ENCODE results near the gene ANKS6. TPM values are rescaled to one million over a fixed set of nuclear protein-coding genes. Genes with fewer than 3 reads are reported as not detected.

Gene ANKS6
- total RNA-seq, 1 experiment from 2014 or later: 32.0 TPM

GRCh38 chr9:98755006-98755618 lies 41.2 kb downstream of the ANKS6 start:
- Histone ChIP-seq H3K4me3 (no peak overlapping the region), H3K4me1 (no peaks in the 10 kb centered on the region), H3K27ac (no peak overlapping the region), H3K27me3 (no peaks in the 10 kb centered on the region), H3K9me3 (replicated peaks) (no peaks in the 10 kb centered on the region; the same call in 1 of the 2 replicates), H3K36me3 (peaks cover 36% of the 10 kb centered on the region)
- DNase-seq: no peak

GRCh38 chr9:98751210-98751609 lies 45.1 kb downstream of the ANKS6 start:
- Histone ChIP-seq H3K27me3 (no peaks in the 10 kb centered on the region), H3K36me3 (peaks cover 27% of the 10 kb centered on the region), H3K4me1 (no peaks in the 10 kb centered on the region), H3K4me3 (no peak overlapping the region), H3K27ac (no peak overlapping the region), H3K9me3 (replicated peaks) (no peaks in the 10 kb centered on the region)
- DNase-seq: no peak

DNA sequence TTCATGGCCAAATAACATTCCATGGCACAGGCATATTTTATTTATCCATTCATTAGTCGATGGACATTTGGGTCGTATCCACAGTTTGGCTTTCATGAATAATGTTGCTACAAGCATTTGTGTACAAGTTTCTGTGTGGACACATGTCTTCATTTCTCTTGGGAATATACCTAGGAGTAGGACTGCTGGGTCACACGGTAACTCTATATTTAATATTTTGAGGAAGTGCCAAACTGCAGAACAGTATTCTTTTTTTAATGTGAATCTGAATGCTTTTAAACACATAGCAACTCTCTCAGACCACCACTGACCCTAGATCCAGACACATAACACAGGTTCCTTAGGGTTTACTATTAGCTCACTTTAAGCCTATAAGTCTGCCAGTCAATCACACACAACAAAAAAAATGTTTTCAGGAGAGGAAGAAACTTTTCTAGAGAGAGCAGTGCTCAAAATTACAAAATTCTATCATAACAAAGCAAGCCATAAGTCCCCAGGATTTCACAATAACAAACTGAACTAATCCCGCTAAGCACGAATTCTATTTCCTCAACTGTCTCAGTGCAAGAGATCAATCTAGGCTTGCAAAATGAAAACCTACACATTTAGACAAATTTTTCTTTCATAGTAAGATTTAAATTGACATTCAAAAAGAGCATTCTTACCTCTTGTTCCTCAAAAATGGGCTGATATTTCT lies 45.8 kb downstream of the ANKS6 start:
- Histone ChIP-seq H3K36me3 (peaks cover 20% of the 10 kb centered on the region), H3K4me3 (no peak overlapping the region), H3K9me3 (replicated peaks) (no peaks in the 10 kb centered on the region), H3K4me1 (no peaks in the 10 kb centered on the region), H3K27me3 (no peaks in the 10 kb centered on the region), H3K27ac (no peak overlapping the region)
- DNase-seq: no peak

GRCh38 chr9:98747476-98747875 lies 48.9 kb downstream of the ANKS6 start:
- H3K9me3 ChIP-seq (replicated peaks): no peaks in the 10 kb centered on the region
- no peaks in the 10 kb centered on the region for H3K27me3 ChIP-seq
- no peak for DNase-seq
- no peak overlapping the region for H3K27ac ChIP-seq
- H3K36me3 ChIP-seq: peaks cover 7% of the 10 kb centered on the region; the same call in 1 of the 2 replicates
- H3K4me3 ChIP-seq: no peak overlapping the region
- no peaks in the 10 kb centered on the region for H3K4me1 ChIP-seq

DNA sequence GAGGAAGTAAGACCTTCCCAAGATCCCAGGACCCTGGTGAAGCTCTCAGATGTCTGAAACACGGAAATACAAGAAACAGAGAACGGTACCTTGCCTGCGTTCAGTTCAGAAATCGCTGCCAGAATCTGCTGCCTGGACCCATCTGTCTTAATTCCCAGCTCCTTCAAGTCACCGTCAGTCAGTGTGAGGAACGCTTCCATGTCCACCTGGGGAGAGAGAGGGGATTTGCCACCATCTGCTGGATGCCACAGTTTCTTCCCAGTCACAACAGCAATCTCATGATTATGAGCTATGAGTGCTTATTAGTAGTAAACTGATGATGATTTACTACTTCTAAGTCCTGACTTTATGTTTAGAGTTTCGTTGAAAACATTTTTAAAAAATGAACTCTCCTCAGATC lies 50.9 kb downstream of the ANKS6 start:
- H3K27ac ChIP-seq: no peak overlapping the region
- H3K27me3 ChIP-seq: no peaks in the 10 kb centered on the region
- H3K9me3 ChIP-seq (replicated peaks): no peaks in the 10 kb centered on the region
- peaks cover 7% of the 10 kb centered on the region; the same call in 1 of the 2 replicates for H3K36me3 ChIP-seq
- H3K4me1 ChIP-seq: no peaks in the 10 kb centered on the region
- DNase-seq: no peak
- H3K4me3 ChIP-seq: no peak overlapping the region

GRCh38 chr9:98743818-98744611 lies 52.3 kb downstream of the ANKS6 start:
- H3K27ac ChIP-seq: no peak overlapping the region
- DNase-seq: no peak
- no peak overlapping the region for H3K4me3 ChIP-seq
- no peaks in the 10 kb centered on the region for H3K4me1 ChIP-seq
- no peaks in the 10 kb centered on the region for H3K9me3 ChIP-seq (replicated peaks)
- H3K27me3 ChIP-seq: no peaks in the 10 kb centered on the region
- H3K36me3 ChIP-seq: no peaks in the 10 kb centered on the region; the same call in 1 of the 2 replicates

GRCh38 chr9:98743329-98743728 lies 53.0 kb downstream of the ANKS6 start:
- Histone ChIP-seq H3K27ac (no peak overlapping the region), H3K27me3 (no peaks in the 10 kb centered on the region), H3K4me3 (no peak overlapping the region), H3K9me3 (replicated peaks) (no peaks in the 10 kb centered on the region), H3K36me3 (peaks cover 5% of the 10 kb centered on the region; the same call in 1 of the 2 replicates), H3K4me1 (no peaks in the 10 kb centered on the region)
- DNase-seq: no peak

DNA sequence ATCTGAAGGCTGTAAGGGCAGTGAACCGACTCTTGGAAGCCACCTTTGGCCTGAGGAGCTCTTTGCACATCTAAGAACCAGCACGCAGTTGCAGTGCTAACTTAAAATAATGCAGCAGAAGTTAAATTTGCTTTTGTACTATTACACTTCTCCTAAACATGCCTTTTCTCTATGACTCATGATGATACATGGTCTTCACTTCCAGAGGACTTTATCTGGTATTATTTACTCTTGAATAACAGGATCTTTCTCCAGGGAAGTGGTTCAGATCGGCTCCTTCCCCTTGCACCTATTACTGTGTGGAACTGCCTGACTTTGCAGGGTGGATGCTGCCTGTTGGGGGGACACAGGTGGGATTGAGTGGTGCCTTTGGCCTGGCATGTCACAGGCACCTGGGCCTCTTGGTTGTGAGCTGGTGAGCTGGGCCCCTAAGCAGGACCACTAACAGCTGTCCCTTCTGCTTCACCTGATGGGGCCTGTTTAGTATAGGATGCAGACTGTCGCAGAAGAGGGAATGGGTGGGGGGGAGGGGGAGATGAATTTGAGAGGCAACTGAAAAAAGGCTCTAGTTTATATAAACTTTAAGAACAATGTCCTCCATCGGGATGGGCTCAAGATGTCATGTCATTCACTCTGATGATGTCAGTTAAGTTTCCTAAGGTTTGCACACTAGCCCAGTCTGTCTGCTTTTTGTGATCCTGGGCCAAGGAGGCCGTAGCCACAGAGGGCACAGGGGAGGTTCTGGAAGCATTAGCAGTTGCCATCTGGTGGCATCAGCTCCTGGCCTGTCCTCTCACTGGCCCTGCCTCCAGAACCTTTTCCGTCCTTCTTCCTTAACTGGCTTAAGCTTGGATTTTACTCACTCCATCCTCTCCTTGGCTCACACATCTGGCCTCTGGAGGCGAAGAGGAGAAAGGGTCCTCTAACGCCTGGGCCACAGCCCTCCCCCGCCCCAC lies 53.8 kb downstream of the ANKS6 start:
- Histone ChIP-seq H3K4me1 (no peaks in the 10 kb centered on the region), H3K27me3 (no peaks in the 10 kb centered on the region), H3K27ac (no peak overlapping the region), H3K36me3 (peaks cover 5% of the 10 kb centered on the region; the same call in 1 of the 2 replicates), H3K4me3 (no peak overlapping the region), H3K9me3 (replicated peaks) (no peaks in the 10 kb centered on the region)
- no peak for DNase-seq

- H3K4me3 ChIP-seq: no peak overlapping the region
- no peak for DNase-seq
- no peaks in the 10 kb centered on the region for H3K27me3 ChIP-seq
- no peaks in the 10 kb centered on the region for H3K4me1 ChIP-seq
- no peaks in the 10 kb centered on the region for H3K9me3 ChIP-seq (replicated peaks)
- no peak overlapping the region for H3K27ac ChIP-seq
- H3K36me3 ChIP-seq: peaks cover 5% of the 10 kb centered on the region; the same call in 1 of the 2 replicates
Measured at GRCh38 chr9:98740226-98740881, 56.0 kb downstream of the ANKS6 start.

DNA sequence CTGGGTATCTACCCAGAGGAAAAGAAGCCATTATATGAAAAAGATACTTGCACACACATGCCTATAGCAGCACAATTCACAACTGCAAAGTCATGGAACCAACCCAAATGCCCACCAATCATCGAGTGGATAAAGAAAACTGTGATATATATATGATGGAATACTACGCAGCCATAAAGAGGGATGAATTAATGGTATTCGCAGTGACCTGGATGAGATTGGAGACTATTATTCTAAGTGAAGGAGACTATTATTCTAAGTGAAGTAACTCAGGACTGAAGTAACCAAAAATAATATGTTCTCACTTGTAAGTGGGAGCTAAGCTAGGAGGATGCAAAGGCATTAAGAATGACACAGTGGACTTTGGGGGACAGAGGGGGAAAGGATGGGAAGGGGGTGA lies 57.6 kb downstream of the ANKS6 start:
- Histone ChIP-seq H3K4me3 (no peak overlapping the region), H3K27ac (no peak overlapping the region), H3K4me1 (no peaks in the 10 kb centered on the region), H3K36me3 (peaks cover 5% of the 10 kb centered on the region; the same call in 1 of the 2 replicates), H3K9me3 (replicated peaks) (no peaks in the 10 kb centered on the region), H3K27me3 (no peaks in the 10 kb centered on the region)
- no peak for DNase-seq

GRCh38 chr9:98736226-98736625 lies 60.1 kb downstream of the ANKS6 start:
- H3K27me3 ChIP-seq: no peaks in the 10 kb centered on the region
- no peak for DNase-seq

GRCh38 chr9:98732801-98733200 lies 63.6 kb downstream of the ANKS6 start:
- no peak for DNase-seq
- no peaks in the 10 kb centered on the region for H3K27me3 ChIP-seq
- H3K4me1 ChIP-seq: no peaks in the 10 kb centered on the region; the same call in 1 of the 2 replicates
- no peaks in the 10 kb centered on the region for H3K36me3 ChIP-seq
- no peaks in the 10 kb centered on the region for H3K9me3 ChIP-seq (replicated peaks)
- no peak overlapping the region for H3K27ac ChIP-seq
- no peak overlapping the region for H3K4me3 ChIP-seq

More at GRCh38 chr9:98736226-98736625, 60.1 kb downstream of the ANKS6 start:
- no peak overlapping the region for H3K27ac ChIP-seq
- H3K4me1 ChIP-seq: no peaks in the 10 kb centered on the region; the same call in 1 of the 2 replicates
- peaks cover 5% of the 10 kb centered on the region; the same call in 1 of the 2 replicates for H3K36me3 ChIP-seq
- H3K4me3 ChIP-seq: no peak overlapping the region
- H3K9me3 ChIP-seq (replicated peaks): no peaks in the 10 kb centered on the region

- Histone ChIP-seq H3K27me3 (no peaks in the 10 kb centered on the region), H3K36me3 (no peaks in the 10 kb centered on the region), H3K27ac (no peak overlapping the region), H3K9me3 (replicated peaks) (no peaks in the 10 kb centered on the region), H3K4me1 (no peaks in the 10 kb centered on the region; the same call in 1 of the 2 replicates), H3K4me3 (no peak overlapping the region)
- no peak for DNase-seq
Measured at GRCh38 chr9:98732091-98732490, 64.3 kb downstream of the ANKS6 start.

DNA sequence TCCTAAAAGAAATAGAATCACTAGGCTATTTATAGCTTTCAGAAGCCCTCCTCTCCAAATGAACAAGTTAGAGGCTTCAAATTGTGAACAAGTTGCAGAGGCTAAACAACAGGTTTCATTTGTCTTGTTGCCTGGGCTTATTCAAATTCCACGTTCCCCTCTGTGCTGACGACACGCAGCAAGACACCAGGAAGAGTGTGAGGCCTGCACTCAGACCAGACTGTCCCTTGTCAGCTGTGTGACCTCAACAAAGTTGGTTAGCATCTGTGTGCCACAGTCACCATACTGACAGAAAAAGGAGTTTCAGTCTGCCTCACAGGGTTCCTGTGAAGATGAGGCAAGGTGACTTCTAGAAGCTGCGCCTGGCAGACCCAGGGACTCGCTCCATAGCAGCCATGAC lies 65.5 kb downstream of the ANKS6 start:
- Histone ChIP-seq H3K9me3 (replicated peaks) (no peaks in the 10 kb centered on the region), H3K27ac (no peak overlapping the region), H3K27me3 (no peaks in the 10 kb centered on the region), H3K36me3 (no peaks in the 10 kb centered on the region), H3K4me3 (no peak overlapping the region), H3K4me1 (no peaks in the 10 kb centered on the region; the same call in none of the 2 replicates)
- no peak for DNase-seq
